ENCODE measurements around the gene MMP11.
"Not testable (repeated sequence)": the region's sequence is repeated elsewhere in the genome, so short reads cannot be mapped to it uniquely, and the experiment has no call there.

The MMP11 gene, protein sequence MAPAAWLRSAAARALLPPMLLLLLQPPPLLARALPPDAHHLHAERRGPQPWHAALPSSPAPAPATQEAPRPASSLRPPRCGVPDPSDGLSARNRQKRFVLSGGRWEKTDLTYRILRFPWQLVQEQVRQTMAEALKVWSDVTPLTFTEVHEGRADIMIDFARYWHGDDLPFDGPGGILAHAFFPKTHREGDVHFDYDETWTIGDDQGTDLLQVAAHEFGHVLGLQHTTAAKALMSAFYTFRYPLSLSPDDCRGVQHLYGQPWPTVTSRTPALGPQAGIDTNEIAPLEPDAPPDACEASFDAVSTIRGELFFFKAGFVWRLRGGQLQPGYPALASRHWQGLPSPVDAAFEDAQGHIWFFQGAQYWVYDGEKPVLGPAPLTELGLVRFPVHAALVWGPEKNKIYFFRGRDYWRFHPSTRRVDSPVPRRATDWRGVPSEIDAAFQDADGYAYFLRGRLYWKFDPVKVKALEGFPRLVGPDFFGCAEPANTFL

GRCh38 chr22:23772649-23773473 lies at the start of gene MMP11:
MMP11 (plus strand) TSS chr22:23772849; CDS start chr22:23772871, 22 bp downstream.
- no peak for DNase-seq (ENCODE audit: low read depth)

DNA sequence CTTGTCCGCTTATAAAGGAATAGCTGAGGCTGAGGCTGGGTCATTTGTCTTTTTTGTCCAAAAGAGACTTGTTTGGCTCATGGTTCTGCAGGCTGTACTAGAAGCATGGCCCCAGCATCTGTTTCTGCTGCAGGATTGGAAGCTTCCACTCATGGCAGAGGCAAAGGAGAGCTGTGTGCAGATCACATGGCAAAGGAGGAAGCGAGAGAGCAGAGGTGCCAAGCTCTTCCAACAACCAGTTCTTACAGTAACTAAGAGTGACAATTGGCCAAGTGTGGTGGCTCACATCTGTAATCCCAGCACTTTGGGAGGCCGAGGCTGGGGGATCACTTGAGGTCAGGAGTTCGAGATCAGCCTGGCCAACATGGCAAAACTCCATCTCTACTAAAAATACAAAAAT lies 44.5 kb upstream of the MMP11 start:
- not testable (repeated sequence) for DNase-seq (ENCODE audit: low read depth)

DNA sequence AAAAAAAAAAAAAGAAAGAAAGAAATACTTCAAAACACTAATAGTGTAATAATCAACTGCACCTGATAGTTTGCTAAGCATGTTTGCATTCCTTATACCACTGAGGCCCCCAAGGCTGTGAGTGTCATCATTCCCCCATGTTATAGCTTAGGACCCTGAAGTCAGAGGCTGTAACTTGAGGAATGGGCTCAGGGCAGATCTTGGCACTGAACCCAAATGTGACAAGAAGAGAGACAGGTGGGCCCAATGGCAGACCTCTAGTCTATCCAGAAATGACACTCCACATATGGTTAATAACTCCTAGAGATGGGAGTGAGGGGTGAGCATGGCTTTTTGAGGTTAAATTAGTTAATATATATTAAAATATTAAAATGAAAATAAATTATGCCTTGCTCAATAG lies 35.0 kb upstream of the MMP11 start:
- no peak for DNase-seq (ENCODE audit: low read depth)

- no peak for DNase-seq (ENCODE audit: low read depth)
Measured at GRCh38 chr22:23742505-23743264, 30.0 kb upstream of the MMP11 start.

DNA sequence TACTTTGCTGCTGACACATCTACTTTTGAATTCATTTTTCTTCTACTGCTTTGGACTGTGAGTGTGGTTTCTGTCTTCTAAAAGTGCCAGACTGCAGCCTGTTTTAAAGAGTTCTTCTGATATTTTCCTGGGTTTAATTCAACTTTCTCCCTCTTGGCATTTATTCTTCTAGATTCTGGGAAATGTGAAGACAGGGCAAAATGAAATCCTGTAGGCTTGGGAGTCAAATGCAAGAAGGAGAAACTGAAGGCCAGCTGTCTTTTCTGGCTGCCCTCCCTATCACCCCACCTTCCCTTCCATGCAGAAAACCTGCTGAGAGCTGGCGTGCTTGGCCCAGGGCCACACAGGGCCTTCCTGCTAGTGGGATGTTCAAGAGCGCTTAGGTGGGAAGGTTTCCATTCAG lies 29.3 kb upstream of the MMP11 start:
- no peak for DNase-seq (ENCODE audit: low read depth)

DNA sequence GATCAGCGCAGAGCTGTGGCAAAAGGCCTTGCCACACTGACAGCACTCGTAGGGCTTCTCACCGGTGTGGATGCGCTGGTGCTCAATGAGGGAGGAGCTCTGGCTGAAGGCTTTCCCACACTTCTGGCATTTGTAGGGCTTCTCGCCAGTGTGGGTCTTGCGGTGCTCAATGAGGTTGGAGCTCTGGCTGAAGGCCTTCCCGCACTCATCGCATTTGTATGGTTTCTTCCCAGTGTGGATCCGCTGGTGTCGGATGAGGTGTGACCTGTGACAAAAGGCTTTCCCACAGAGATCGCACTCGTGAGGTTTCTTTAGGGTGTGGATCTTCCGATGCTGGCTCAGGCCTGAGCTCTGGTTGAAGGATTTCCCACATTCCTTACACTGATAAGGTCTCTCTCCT lies 28.6 kb upstream of the MMP11 start:
- no peak for DNase-seq (ENCODE audit: low read depth)

DNA sequence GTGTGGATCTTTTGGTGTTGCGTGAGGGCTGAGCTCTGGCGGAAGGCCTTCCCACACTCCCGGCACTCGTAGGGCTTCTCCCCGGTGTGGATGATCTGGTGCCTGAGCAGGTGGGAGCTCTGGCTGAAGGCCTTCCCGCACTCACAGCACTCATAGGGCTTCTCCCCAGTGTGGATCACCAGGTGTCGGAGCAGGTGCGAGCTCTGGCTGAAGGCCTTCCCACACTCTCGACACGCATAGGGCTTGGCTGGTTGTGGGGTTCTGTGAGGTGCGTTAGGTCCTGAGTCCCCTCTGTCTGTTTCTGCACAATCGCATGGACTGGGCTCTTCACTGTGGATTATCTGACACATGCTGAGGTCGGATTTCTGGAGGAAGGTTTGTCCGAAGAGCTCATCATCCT lies 28.2 kb upstream of the MMP11 start:
- no peak for DNase-seq (ENCODE audit: low read depth)

GRCh38 chr22:23745791-23746190 lies 26.9 kb upstream of the MMP11 start:
- DNase-seq (ENCODE audit: low read depth) = no peak

DNA sequence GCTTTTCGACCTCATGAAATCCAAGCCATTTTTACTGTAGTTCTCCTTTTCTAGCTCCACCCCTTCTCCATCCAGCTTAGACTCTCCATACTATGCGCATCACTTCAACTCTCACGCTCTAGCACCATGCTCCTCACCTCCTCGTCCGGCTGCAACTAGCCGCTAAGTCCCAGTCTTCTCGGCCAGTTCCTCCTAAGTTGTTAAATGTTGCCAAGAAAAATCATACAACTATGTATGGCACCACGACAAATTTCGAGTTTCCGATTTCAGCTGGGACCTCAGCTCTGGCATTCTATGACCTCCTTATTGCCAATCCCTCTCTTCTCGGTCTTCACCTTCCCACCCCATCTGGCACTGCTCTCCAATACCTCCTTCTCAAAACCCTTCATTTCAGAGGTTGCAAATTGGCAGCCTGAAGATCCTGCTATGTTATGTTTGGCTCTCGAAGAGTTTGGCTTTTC lies 22.8 kb upstream of the MMP11 start:
- DNase-seq (ENCODE audit: low read depth) = no peak

DNA sequence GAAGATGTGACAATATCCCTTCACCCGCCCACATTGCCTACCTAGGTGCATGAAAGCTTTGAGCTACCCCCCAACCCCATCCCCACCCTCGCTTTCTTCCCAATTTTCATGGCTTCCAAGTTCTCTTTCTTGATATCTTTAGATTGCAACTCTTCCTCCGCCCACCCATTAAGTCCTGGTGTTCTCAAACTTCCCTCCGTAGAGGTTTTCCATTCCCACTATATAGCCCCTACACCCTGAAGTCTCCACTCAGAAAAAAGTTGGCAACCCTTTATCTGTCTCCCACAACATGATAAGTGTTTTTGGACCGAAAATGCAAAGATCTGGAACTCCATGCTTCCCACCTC lies 22.3 kb upstream of the MMP11 start:
- DNase-seq (ENCODE audit: low read depth) = no peak

- DNase-seq (ENCODE audit: low read depth) = peak; percentile 69
Measured at GRCh38 chr22:23750714-23751440, 21.8 kb upstream of the MMP11 start, which contains the start of gene ZNF70. ZNF70 (minus strand) TSS chr22:23751112; CDS start chr22:23745140, 5,972 bp downstream.

DNA sequence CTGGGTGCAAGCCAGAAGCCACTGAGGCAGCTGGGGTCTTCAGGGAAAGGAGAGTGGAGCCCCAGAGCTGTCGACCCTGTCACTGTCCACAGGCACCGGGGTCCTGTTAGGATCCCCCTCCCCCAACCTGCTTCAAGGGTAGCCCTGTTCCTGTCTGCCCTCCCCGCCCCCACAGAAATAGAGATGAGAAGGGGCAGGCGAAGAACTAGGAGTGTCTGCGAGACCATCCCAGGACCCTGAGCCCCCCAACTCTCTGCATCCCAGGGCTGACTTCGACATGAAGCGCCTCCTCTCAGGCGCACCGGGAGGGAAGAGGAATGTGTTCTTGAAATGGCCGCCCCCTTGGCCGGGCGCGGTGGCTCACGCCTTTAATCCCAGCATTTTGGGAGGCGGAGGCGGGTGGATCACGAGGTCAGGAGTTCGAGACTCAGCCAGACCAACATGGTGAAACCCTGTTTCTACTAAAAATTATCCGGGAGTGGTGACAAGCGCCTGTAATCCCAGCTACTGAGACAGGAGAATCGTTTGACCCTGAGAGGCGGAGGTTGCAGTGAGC lies 21.1 kb upstream of the MMP11 start:
- peak; percentile 27 for DNase-seq (ENCODE audit: low read depth)

- DNase-seq (ENCODE audit: low read depth) = no peak
Measured at GRCh38 chr22:23752090-23752691, 20.5 kb upstream of the MMP11 start.

GRCh38 chr22:23752750-23753149 lies 19.9 kb upstream of the MMP11 start:
- DNase-seq (ENCODE audit: low read depth) = no peak

GRCh38 chr22:23753385-23753784 lies 19.3 kb upstream of the MMP11 start:
- no peak for DNase-seq (ENCODE audit: low read depth)

- DNase-seq (ENCODE audit: low read depth) = no peak
Measured at GRCh38 chr22:23754220-23754919, 18.3 kb upstream of the MMP11 start, which contains the start of gene VPREB3. VPREB3 (minus strand) TSS chr22:23754425; CDS start chr22:23754363, 62 bp downstream.

DNA sequence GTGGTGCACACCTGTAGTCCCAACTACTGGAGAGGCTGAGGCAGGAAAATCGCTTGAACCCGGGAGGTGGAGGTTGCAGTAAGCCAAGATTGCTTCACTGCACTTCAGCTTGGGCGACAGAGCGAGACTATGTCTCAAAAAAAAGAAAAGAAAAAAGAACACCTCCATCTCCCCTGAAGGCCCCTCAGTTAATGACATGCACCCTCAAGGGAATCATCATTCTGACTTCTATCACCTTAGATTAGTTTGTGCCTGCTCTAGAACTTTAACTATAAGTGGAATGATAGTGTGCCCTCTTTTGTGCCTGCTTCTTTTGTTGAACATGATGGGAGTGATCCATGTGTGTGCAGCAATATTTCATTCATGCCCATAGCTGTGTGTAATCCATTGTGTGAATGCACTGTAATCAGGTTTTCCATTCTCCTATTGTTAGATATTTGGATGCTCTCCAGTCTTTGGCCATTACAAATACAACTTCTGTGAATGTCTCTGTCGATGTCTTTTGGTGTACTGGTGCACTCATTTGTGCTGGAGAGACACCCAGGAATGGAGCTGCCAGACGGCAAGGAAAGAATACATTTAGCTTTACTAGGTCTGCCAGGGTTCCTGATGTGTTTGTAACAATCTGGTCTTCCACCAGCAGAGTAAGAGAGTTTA lies 17.5 kb upstream of the MMP11 start:
- no peak for DNase-seq (ENCODE audit: low read depth)

DNA sequence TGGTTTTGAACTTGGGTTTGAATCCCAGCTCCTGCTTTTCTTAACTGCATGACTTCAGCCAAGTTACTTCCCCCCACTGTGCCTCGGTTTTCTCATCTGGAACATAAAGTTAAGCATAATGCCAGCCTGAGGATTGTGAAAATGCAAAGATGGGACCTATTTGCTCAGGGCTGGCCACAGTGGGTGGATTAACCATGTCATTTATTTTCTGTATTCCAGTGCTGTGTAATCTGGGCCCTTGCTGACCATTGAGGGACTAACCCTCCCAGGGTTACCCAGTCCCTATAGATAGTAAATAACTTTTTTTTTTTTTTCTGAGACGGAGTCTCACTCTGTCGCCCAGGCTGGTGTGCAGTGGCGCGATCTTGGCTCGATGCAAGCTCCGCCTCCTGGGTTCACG lies 16.9 kb upstream of the MMP11 start:
- DNase-seq (ENCODE audit: low read depth) = no peak

DNA sequence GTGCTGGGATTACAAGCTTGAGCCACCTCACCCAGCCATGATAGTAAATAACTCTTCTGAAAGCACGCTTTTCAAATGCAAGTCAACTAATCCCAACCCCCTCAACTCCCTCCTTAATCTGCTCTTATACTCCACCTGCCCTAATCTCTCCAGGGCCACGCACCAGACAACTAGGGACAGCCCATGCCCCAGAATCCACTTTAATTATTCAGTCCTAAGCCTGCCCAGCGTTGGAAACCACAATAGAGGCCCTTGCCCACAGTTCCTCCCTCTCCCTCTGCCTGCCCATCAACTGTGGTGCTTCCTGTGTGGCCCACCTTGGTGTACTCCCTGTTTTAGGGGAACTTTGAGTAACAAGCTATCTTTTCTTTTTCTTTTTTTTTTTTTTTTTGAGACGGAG lies 15.8 kb upstream of the MMP11 start:
- DNase-seq (ENCODE audit: low read depth) = no peak

All from amniotic epithelial cell (primary cell).